ENCODE results near the gene HMGCL. TPM values are rescaled to one million over a fixed set of nuclear protein-coding genes. Genes with fewer than 3 reads are reported as not detected.
A peak's percentile ranks its signal among the peaks of the same experiment; 100 is the strongest.

The HMGCL gene
- total RNA-seq, 1 experiment from 2014 or later = 28.2 TPM

- peak within 1 kb of the TSS; percentile 100 for H3K4me2 ChIP-seq (ENCODE audit: low read length)
- DNase-seq = peak; percentile 87
- peaks cover 24% of the 10 kb centered on the region for H3K36me3 ChIP-seq (ENCODE audit: low read depth, low read length)
- ChIA-PET CTCF (interaction anchor here (0.8 kb wide), 1 partner anchor 19 kb away, joined by 4 read pairs; no protein-coding TSS in a partner anchor), POLR2A (ENCODE audit: unreplicated experiment) (interaction anchor here (0.5 to 1.2 kb wide), 2 partner anchors 8 to 20 kb away, joined by 3 to 5 read pairs; no protein-coding TSS in a partner anchor)
- no peaks in the 10 kb centered on the region for H3K9me2 ChIP-seq (replicated peaks; ENCODE audit: low read length)
- H3K27me3 ChIP-seq (ENCODE audit: low read length) = no peaks in the 10 kb centered on the region
- peak within 1 kb of the TSS; percentile 90 for H3K9ac ChIP-seq (ENCODE audit: low read length)
- peak within 1 kb of the TSS; percentile 100 for H3K4me3 ChIP-seq (ENCODE audit: low read length)
- H2AFZ ChIP-seq (ENCODE audit: low read length) = peak within 1 kb of the TSS; percentile 72
- peaks cover 13% of the 10 kb centered on the region for H3F3A ChIP-seq (ENCODE audit: low read length, unreplicated experiment)
- H3K4me1 ChIP-seq (ENCODE audit: insufficient read depth, low read length) = peaks cover 24% of the 10 kb centered on the region
- ATAC-seq = peak; percentile 73
- H3K9me3 ChIP-seq (ENCODE audit: low read length) = no peaks in the 10 kb centered on the region
- no peaks in the 10 kb centered on the region for H4K20me1 ChIP-seq (ENCODE audit: low read length)
- H3K27ac ChIP-seq (ENCODE audit: low read length) = peak within 1 kb of the TSS; percentile 82
- H3K79me2 ChIP-seq (ENCODE audit: low read length) = peaks cover 36% of the 10 kb centered on the region
- TF ChIP-seq EZH2phosphoT487 (IDR thresholded peaks at IDR 0.05; ENCODE audit: borderline replicate concordance, low read length) (no peak), CTCF (conservative IDR thresholded peaks at IDR 0.05; ENCODE audit: low read depth, low read length) (no peak), EZH2 (IDR thresholded peaks at IDR 0.05; ENCODE audit: low read length, unreplicated experiment) (no peak)
- intact Hi-C loops (cut with micrococcal nuclease) = loop anchor here (1.0 kb wide), 1 partner anchor 8 kb away; no protein-coding TSS in a partner anchor
- BruUV-seq (replicated peaks) = TSS peak; percentile 49
These were observed 34.3 kb downstream of the HMGCL start, which contains the start of gene LYPLA2 for GRCh38 chr1:23790696-23791515. Gene LYPLA2 (plus strand): TSS chr1:23791145. CDS start chr1:23792683, 1,538 bp downstream.

- no TSS peak for BruUV-seq (replicated peaks)
- no peak overlapping the region for H3K4me2 ChIP-seq (ENCODE audit: low read length)
- H3K27ac ChIP-seq (ENCODE audit: low read length) = no peak overlapping the region
- intact Hi-C loops (cut with micrococcal nuclease) = no loop called here
- no peak overlapping the region for H2AFZ ChIP-seq (ENCODE audit: low read length)
- H3K27me3 ChIP-seq (ENCODE audit: low read length) = no peaks in the 10 kb centered on the region
- H3K9ac ChIP-seq (ENCODE audit: low read length) = no peak overlapping the region
- peaks cover 13% of the 10 kb centered on the region for H3F3A ChIP-seq (ENCODE audit: low read length, unreplicated experiment)
- H3K4me1 ChIP-seq (ENCODE audit: insufficient read depth, low read length) = peaks cover 24% of the 10 kb centered on the region
- no peak overlapping the region for H3K4me3 ChIP-seq (ENCODE audit: low read length)
- CTCF ChIA-PET = interaction anchor here (0.6 kb wide), 1 partner anchor 17 kb away, joined by 4 read pairs; no protein-coding TSS in a partner anchor
- no peak for TF ChIP-seq EZH2 (IDR thresholded peaks at IDR 0.05; ENCODE audit: low read length, unreplicated experiment)
- TF ChIP-seq EZH2phosphoT487 (IDR thresholded peaks at IDR 0.05; ENCODE audit: borderline replicate concordance, low read length) = no peak
- TF ChIP-seq CTCF (conservative IDR thresholded peaks at IDR 0.05; ENCODE audit: low read depth, low read length) = no peak
- H3K9me2 ChIP-seq (replicated peaks; ENCODE audit: low read length) = no peaks in the 10 kb centered on the region
- no peak for DNase-seq
- no peaks in the 10 kb centered on the region for H4K20me1 ChIP-seq (ENCODE audit: low read length)
- H3K36me3 ChIP-seq (ENCODE audit: low read depth, low read length) = peaks cover 34% of the 10 kb centered on the region
- no peaks in the 10 kb centered on the region for H3K9me3 ChIP-seq (ENCODE audit: low read length)
- POLR2A ChIA-PET (ENCODE audit: unreplicated experiment) = interaction anchor here (0.6 kb wide), 1 partner anchor 37 kb away, joined by 21 read pairs; no protein-coding TSS in a partner anchor
- no peak for ATAC-seq
- H3K79me2 ChIP-seq (ENCODE audit: low read length) = peaks cover 43% of the 10 kb centered on the region
These were observed 36.5 kb downstream of the HMGCL start for GRCh38 chr1:23788695-23789094.

Measured in PC-3 (cell line).